ENCODE results near the gene NPHP4. TPM values are rescaled to one million over a fixed set of nuclear protein-coding genes. Genes with fewer than 3 reads are reported as not detected.

Gene NPHP4
- total and polyA plus RNA-seq, 9 of the 15 experiments (the other 6 are each of a cell fraction or from before 2014, with no cell fraction given), result 0.52 to 26.2 (median 6.7) TPM

DNA sequence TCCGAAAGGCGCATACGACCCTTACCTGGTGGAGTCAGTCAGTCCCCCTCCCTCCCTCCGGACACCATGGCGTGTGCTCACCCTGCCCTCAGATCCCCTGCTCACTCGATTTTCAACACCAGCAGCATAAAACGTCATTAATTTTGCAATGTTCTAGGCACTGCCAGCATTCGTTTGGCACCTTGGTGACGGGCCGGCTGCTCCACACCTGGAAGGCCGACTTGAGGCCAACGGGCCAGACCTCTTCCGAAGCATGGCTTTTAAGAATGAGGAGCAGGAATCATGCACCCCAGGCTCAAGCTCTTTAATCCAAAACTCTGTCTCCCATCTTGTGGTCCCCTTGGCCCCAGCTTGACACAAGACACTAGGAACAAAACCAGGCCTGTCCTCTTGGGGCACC, 33.1 kb downstream of the NPHP4 start (continued):
- TF ChIP-seq TARDBP (IDR thresholded peaks at IDR 0.05) (no peak), MBD2 (IDR thresholded peaks at IDR 0.05; ENCODE audit: borderline replicate concordance, low read depth) (no peak)

GRCh38 chr1:5956022-5956830, 36.0 kb downstream of the NPHP4 start:
- DNase-seq (ENCODE audit: extremely low read depth in 1 of 4, low spot score in 3 of 4) (no peak), ATAC-seq (no peak), FAIRE-seq (no peak)
- H3K9me3 ChIP-seq (replicated peaks; ENCODE audit: control insufficient read depth, insufficient read depth, low read depth, low read length), result no peaks in the 10 kb centered on the region
- POLR2A ChIA-PET, result interaction anchor here (0.7 to 1.2 kb wide), 3 partner anchors 9 to 70 kb away, joined by 3 to 5 read pairs (median 4); no protein-coding TSS in a partner anchor
- no peak overlapping the region for H3K27ac ChIP-seq (ENCODE audit: extremely low read depth, low read depth, low read length)
- 65% methylated on average over 10 of the region's 10 CpGs for WGBS (ENCODE audit: insufficient coverage, low coverage, missing lambda C conversion rate)
- BruUV-seq (replicated peaks), result no TSS peak
- H3K9ac ChIP-seq (ENCODE audit: insufficient read depth in 1 of 2, low read depth in 2 of 2, low read length in 2 of 2), result no peak overlapping the region
- H3K4me3 ChIP-seq, result no peak overlapping the region
- in situ Hi-C loops (cut with MboI) (no loop called here), intact Hi-C loops (cut with micrococcal nuclease) (no loop called here)
- H3K9me1 ChIP-seq (ENCODE audit: control insufficient read depth, insufficient read depth, low read length), result no peaks in the 10 kb centered on the region
- peaks cover 38% of the 10 kb centered on the region; the same call in 2 of the 3 replicates for H3K36me3 ChIP-seq (ENCODE audit: control insufficient read depth, insufficient read depth, low read length)
- H4K20me1 ChIP-seq (replicated peaks; ENCODE audit: control insufficient read depth, insufficient read depth, low read length), result 0 out of 2 replicates have a peak, but pooled peaks cover 6% of the 10 kb centered on the region
- no peak overlapping the region for H2AFZ ChIP-seq (ENCODE audit: low read depth, low read length)
- H3K4me1 ChIP-seq (replicated peaks in 1 of 2; ENCODE audit: control insufficient read depth in 2 of 2, insufficient read depth in 2 of 2, low read length in 2 of 2), result peaks cover 0 to 4% of the 10 kb centered on the region in 2 experiments; a peak in 2 of 5 replicates
- no peaks in the 10 kb centered on the region for H3K27me3 ChIP-seq (ENCODE audit: control insufficient read depth in 2 of 2, insufficient read depth in 2 of 2, low read length in 2 of 2)
- H3K4me2 ChIP-seq (ENCODE audit: insufficient read depth, low read length), result no peak overlapping the region
- CTCF ChIA-PET (ENCODE audit: low intra/inter-chr PET ratio), result no interaction called here
- no peaks in the 10 kb centered on the region for H3K79me2 ChIP-seq (ENCODE audit: control insufficient read depth, insufficient read depth, low read length)
- TF ChIP-seq CBX1 (IDR thresholded peaks at IDR 0.05; ENCODE audit: low read depth) (no peak), SAFB (IDR thresholded peaks at IDR 0.05; ENCODE audit: borderline replicate concordance, low read depth, low read length) (no peak), ZFP30 (CRISPR knock-in tag; IDR thresholded peaks at IDR 0.05; ENCODE audit: borderline replicate concordance) (no peak), CHCHD3 (CRISPR knock-in tag; IDR thresholded peaks at IDR 0.05) (no peak), NCOR1 (IDR thresholded peaks at IDR 0.05) (no peak), ZNF445 (CRISPR knock-in tag; IDR thresholded peaks at IDR 0.05; ENCODE audit: low read depth) (no peak), CC2D1A (IDR thresholded peaks at IDR 0.05) (no peak), ZNF174 (CRISPR knock-in tag; IDR thresholded peaks at IDR 0.05) (no peak), HNRNPH1 (optimal IDR thresholded peaks at IDR 0.05; ENCODE audit: low read depth, low read length) (no peak), RBM14 (IDR thresholded peaks at IDR 0.05; ENCODE audit: borderline replicate concordance, insufficient read depth, low read depth, low read length) (no peak), ZNF696 (CRISPR knock-in tag; conservative IDR thresholded peaks at IDR 0.05) (no peak), SAFB2 (IDR thresholded peaks at IDR 0.05; ENCODE audit: borderline replicate concordance, low read depth, low read length, severe bottlenecking) (no peak)
- TF ChIP-seq, protein P1, sequence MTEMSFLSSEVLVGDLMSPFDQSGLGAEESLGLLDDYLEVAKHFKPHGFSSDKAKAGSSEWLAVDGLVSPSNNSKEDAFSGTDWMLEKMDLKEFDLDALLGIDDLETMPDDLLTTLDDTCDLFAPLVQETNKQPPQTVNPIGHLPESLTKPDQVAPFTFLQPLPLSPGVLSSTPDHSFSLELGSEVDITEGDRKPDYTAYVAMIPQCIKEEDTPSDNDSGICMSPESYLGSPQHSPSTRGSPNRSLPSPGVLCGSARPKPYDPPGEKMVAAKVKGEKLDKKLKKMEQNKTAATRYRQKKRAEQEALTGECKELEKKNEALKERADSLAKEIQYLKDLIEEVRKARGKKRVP (CRISPR knock-in tag; IDR thresholded peaks at IDR 0.05), result no peak
- TF ChIP-seq, protein P2, sequence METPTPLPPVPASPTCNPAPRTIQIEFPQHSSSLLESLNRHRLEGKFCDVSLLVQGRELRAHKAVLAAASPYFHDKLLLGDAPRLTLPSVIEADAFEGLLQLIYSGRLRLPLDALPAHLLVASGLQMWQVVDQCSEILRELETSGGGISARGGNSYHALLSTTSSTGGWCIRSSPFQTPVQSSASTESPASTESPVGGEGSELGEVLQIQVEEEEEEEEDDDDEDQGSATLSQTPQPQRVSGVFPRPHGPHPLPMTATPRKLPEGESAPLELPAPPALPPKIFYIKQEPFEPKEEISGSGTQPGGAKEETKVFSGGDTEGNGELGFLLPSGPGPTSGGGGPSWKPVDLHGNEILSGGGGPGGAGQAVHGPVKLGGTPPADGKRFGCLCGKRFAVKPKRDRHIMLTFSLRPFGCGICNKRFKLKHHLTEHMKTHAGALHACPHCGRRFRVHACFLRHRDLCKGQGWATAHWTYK (CRISPR knock-in tag; IDR thresholded peaks at IDR 0.05), result no peak
- TF ChIP-seq, protein P3, sequence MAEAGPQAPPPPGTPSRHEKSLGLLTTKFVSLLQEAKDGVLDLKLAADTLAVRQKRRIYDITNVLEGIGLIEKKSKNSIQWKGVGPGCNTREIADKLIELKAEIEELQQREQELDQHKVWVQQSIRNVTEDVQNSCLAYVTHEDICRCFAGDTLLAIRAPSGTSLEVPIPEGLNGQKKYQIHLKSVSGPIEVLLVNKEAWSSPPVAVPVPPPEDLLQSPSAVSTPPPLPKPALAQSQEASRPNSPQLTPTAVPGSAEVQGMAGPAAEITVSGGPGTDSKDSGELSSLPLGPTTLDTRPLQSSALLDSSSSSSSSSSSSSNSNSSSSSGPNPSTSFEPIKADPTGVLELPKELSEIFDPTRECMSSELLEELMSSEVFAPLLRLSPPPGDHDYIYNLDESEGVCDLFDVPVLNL (CRISPR knock-in tag; IDR thresholded peaks at IDR 0.05; ENCODE audit: low read depth), result no peak
